ENCODE results near the gene HARBI1.

GRCh38 chr11:46633291-46634217 lies 16.5 kb upstream of the HARBI1 start:
- TF ChIP-seq CTCF (IDR thresholded peaks at IDR 0.05; ENCODE audit: insufficient read depth, low read depth, low read length) (no peak), EZH2 (IDR thresholded peaks at IDR 0.05; ENCODE audit: insufficient read depth, low read length) (no peak)
